NB4 (cell line): ENCODE data around the gene OR5AK2.

Source experiments
- TF ChIP-seq, protein P1 (sequence below): IDR thresholded peaks from one replicate; pipeline ENCODE4 v1.5.1; 2012; ENCODE audit warnings: low read depth, low read length
- TF ChIP-seq, protein P2 (sequence below): IDR thresholded peaks from 2 replicates; pipeline ENCODE4 v1.6.1; 2011; ENCODE audit warnings: low read depth, low read length

DNA sequence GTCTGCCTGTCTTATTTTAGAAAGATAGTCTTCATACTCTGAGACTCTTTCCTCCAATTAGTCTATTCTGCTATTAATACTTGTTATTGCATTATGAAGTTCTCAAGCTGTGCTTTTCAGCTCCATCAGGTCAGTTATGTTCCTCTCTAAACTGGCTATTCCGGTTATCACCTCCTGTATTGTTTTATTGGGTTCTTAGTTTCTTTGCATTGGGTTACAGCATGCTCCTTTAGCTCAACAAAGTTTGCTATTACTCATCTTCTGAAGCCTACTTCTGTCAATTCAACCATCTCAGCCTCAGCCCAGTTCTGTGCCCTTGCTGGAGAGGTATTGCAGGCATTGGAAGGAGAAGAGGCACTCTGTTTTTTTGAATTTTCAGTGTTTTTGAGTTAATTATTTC lies 21.0 kb upstream of the OR5AK2 start:
- TF ChIP-seq, protein P1, sequence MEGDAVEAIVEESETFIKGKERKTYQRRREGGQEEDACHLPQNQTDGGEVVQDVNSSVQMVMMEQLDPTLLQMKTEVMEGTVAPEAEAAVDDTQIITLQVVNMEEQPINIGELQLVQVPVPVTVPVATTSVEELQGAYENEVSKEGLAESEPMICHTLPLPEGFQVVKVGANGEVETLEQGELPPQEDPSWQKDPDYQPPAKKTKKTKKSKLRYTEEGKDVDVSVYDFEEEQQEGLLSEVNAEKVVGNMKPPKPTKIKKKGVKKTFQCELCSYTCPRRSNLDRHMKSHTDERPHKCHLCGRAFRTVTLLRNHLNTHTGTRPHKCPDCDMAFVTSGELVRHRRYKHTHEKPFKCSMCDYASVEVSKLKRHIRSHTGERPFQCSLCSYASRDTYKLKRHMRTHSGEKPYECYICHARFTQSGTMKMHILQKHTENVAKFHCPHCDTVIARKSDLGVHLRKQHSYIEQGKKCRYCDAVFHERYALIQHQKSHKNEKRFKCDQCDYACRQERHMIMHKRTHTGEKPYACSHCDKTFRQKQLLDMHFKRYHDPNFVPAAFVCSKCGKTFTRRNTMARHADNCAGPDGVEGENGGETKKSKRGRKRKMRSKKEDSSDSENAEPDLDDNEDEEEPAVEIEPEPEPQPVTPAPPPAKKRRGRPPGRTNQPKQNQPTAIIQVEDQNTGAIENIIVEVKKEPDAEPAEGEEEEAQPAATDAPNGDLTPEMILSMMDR, result no peak
- TF ChIP-seq, protein P2, sequence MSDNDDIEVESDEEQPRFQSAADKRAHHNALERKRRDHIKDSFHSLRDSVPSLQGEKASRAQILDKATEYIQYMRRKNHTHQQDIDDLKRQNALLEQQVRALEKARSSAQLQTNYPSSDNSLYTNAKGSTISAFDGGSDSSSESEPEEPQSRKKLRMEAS, result no peak
